ENCODE data around the gene SPEN.

The SPEN gene

GRCh38 chr1:15932612-15933011 lies 85.1 kb downstream of the SPEN start:
- DNase-seq (ENCODE audit: low spot score) = no peak
- TF ChIP-seq, protein P1, sequence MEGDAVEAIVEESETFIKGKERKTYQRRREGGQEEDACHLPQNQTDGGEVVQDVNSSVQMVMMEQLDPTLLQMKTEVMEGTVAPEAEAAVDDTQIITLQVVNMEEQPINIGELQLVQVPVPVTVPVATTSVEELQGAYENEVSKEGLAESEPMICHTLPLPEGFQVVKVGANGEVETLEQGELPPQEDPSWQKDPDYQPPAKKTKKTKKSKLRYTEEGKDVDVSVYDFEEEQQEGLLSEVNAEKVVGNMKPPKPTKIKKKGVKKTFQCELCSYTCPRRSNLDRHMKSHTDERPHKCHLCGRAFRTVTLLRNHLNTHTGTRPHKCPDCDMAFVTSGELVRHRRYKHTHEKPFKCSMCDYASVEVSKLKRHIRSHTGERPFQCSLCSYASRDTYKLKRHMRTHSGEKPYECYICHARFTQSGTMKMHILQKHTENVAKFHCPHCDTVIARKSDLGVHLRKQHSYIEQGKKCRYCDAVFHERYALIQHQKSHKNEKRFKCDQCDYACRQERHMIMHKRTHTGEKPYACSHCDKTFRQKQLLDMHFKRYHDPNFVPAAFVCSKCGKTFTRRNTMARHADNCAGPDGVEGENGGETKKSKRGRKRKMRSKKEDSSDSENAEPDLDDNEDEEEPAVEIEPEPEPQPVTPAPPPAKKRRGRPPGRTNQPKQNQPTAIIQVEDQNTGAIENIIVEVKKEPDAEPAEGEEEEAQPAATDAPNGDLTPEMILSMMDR (IDR thresholded peaks at IDR 0.05; ENCODE audit: extremely low read depth, missing control alignments) = no peak

DNA sequence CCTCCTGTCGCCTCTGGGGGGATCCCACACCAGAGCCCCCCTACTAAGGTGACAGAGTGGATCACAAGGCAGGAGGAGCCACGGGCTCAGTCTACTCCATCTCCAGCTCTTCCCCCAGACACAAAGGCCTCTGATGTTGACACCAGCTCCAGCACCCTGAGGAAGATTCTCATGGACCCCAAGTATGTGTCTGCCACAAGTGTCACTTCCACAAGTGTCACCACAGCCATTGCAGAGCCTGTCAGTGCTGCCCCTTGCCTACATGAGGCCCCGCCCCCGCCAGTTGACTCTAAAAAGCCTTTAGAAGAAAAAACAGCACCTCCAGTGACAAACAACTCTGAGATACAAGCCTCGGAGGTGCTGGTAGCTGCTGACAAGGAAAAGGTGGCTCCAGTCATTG lies 86.2 kb downstream of the SPEN start:
- TF ChIP-seq, protein P1 (IDR thresholded peaks at IDR 0.05; ENCODE audit: extremely low read depth, missing control alignments) = no peak
- DNase-seq (ENCODE audit: low spot score) = no peak

- no peak for DNase-seq (ENCODE audit: low spot score)
- TF ChIP-seq, protein P1 (IDR thresholded peaks at IDR 0.05; ENCODE audit: extremely low read depth, missing control alignments) = no peak
Measured at GRCh38 chr1:15934211-15935055, 86.9 kb downstream of the SPEN start.

GRCh38 chr1:15935056-15935950 lies 87.8 kb downstream of the SPEN start:
- no peak for DNase-seq (ENCODE audit: low spot score)
- TF ChIP-seq, protein P1 (IDR thresholded peaks at IDR 0.05; ENCODE audit: extremely low read depth, missing control alignments) = no peak

GRCh38 chr1:15936025-15936424 lies 88.5 kb downstream of the SPEN start:
- no peak for DNase-seq (ENCODE audit: low spot score)
- TF ChIP-seq, protein P1 (IDR thresholded peaks at IDR 0.05; ENCODE audit: extremely low read depth, missing control alignments) = no peak

DNA sequence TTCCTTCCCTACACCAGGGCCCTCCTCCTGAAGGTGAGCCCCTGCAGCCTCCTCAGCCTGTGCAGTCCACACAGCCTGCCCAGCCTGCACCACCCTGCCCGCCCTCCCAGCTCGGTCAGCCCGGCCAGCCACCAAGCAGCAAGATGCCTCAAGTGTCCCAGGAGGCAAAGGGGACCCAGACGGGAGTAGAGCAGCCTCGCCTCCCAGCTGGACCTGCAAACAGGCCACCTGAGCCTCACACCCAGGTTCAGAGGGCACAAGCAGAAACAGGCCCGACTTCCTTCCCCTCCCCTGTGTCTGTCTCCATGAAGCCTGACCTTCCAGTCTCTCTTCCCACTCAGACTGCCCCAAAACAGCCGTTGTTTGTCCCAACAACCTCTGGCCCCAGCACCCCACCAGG lies 89.6 kb downstream of the SPEN start:
- TF ChIP-seq, protein P1 (IDR thresholded peaks at IDR 0.05; ENCODE audit: extremely low read depth, missing control alignments) = no peak
- no peak for DNase-seq (ENCODE audit: low spot score)

DNA sequence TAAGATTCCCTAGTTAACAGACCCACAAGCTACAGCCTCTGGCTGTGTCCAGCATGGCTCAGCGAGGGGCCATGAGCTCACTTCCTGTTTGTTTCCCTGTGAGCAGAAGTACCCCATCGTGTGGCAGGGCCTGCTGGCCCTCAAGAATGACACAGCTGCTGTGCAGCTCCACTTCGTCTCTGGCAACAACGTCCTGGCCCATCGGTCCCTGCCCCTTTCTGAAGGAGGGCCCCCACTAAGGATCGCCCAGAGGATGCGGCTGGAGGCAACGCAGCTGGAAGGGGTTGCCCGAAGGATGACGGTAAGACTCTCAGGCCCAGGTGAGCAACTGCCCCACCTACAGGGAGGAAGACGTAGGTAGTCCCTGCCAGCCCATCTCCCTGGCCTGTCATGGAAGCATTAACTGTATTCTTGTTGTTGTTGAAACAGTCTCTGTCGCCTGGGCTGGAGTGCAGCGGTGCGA lies 90.2 kb downstream of the SPEN start:
- DNase-seq (ENCODE audit: low spot score) = no peak
- TF ChIP-seq, protein P1 (IDR thresholded peaks at IDR 0.05; ENCODE audit: extremely low read depth, missing control alignments) = peak; percentile 0

All from GM20000 (cell line).